ENCODE results near the gene NEGR1. TPM values are rescaled to one million over a fixed set of nuclear protein-coding genes. Genes with fewer than 3 reads are reported as not detected.

The NEGR1 gene
- polyA plus RNA-seq, 3 donors from 2014 or later = 1.7 TPM; not detected in 2

DNA sequence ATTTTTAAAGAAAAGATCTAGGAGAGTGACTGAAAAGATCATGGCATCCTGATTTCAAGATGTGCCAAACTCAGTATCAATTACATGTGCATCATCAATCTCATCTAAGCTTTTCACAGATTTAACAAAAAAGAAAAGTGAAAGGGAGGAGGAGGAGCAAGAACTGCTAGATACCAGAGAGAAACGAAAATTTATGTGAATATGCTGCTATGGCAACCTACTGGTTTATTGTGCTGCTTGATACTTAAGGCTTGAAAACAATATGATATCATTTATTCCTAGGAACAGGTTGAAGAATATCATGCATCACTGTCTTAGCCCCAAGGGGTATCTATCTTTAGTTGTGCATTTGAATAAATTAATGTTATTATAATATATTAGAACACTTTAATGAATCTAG lies 683.0 kb downstream of the NEGR1 start:
- DNase-seq = no peak
- H3K27ac Mint-ChIP-seq = no peak overlapping the region
- H3K4me3 Mint-ChIP-seq = no peak overlapping the region
- peaks cover 3 to 33% (median 11%) of the 10 kb centered on the region in 6 donors for H3K9me3 Mint-ChIP-seq
- no peaks in the 10 kb centered on the region for H3K36me3 Mint-ChIP-seq
- peaks cover 0 to 2% (median 2%) of the 10 kb centered on the region in 3 donors for H3K27me3 Mint-ChIP-seq (ENCODE audit: low read depth in 3 of 3)
- H3K4me1 Mint-ChIP-seq = no peaks in the 10 kb centered on the region

- Mint-ChIP-seq H3K36me3 (no peaks in the 10 kb centered on the region), H3K4me1 (no peaks in the 10 kb centered on the region), H3K27ac (no peak overlapping the region), H3K27me3 (ENCODE audit: low read depth in 3 of 3) (peaks cover 0 to 2% (median 0%) of the 10 kb centered on the region in 3 donors), H3K4me3 (no peak overlapping the region), H3K9me3 (peaks cover 0 to 12% (median 5%) of the 10 kb centered on the region in 6 donors)
- DNase-seq = no peak
These were observed 688.8 kb downstream of the NEGR1 start for GRCh38 chr1:71593523-71593922.

DNA sequence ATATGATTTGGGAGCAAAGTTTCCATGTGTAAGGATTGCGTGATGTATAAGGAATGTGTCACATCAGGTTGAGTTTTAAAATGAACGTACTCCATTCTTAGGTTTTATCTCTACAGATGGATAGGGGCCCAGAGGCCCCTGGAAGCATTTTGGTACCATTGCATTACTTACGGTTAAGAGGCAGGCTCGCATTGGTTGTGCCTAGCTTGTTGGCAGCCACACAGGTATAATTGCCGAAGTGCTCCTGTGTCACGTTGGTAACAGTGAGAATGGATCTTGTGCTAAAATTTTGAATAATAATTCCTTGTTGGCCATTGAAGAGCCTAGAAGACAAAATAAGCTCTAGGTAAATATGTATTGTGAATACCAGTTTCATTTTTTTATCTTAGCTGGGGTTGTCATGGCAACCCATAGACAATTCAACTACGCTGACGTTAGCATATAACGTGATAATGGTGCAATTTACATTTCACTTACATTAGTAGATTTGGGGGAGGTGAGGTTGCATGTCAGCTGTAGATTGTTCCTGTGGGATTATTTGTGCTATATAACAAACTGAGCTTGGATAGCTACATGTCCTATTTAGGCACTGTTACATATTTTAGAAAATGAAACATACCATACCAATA lies 689.6 kb downstream of the NEGR1 start:
- H3K27ac Mint-ChIP-seq = no peak overlapping the region
- peaks cover 0 to 2% (median 0%) of the 10 kb centered on the region in 3 donors for H3K27me3 Mint-ChIP-seq (ENCODE audit: low read depth in 3 of 3)

DNA sequence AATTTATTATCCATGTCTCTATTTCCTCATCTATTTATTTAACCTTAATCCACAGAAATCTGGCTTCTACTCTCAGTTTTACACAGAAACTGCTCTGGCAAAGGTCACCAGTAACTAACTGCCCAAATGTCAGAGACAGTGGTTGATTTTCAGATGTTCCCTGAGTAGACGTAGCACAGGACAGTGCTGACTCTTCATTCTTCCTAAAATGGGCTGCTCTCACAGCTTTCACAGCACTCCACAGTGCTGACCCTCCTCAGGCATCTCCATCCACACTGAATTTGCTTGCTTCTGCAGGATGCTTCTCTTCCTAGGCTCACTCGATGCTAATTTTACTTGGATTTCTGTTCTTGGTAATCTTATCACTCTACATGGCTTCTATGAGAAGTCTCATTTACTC lies 693.3 kb downstream of the NEGR1 start:
- Mint-ChIP-seq H3K4me3 (no peak overlapping the region), H3K36me3 (no peaks in the 10 kb centered on the region), H3K27ac (no peak overlapping the region), H3K27me3 (ENCODE audit: low read depth in 3 of 3) (peaks cover 0 to 2% (median 0%) of the 10 kb centered on the region in 3 donors), H3K9me3 (peaks cover 0 to 9% (median 2%) of the 10 kb centered on the region in 6 donors), H3K4me1 (no peaks in the 10 kb centered on the region)
- DNase-seq = no peak

More for the DNA sequence above, 689.6 kb downstream of the NEGR1 start:
- H3K4me3 Mint-ChIP-seq = no peak overlapping the region
- H3K9me3 Mint-ChIP-seq = peaks cover 0 to 8% (median 5%) of the 10 kb centered on the region in 6 donors
- no peaks in the 10 kb centered on the region for H3K4me1 Mint-ChIP-seq
- no peaks in the 10 kb centered on the region for H3K36me3 Mint-ChIP-seq
- DNase-seq = no peak

GRCh38 chr1:71587961-71588360 lies 694.4 kb downstream of the NEGR1 start:
- DNase-seq = no peak
- no peak overlapping the region for H3K4me3 Mint-ChIP-seq
- H3K36me3 Mint-ChIP-seq = no peaks in the 10 kb centered on the region
- H3K4me1 Mint-ChIP-seq = no peaks in the 10 kb centered on the region
- no peak overlapping the region for H3K27ac Mint-ChIP-seq
- peaks cover 0 to 11% (median 3%) of the 10 kb centered on the region in 6 donors for H3K9me3 Mint-ChIP-seq
- H3K27me3 Mint-ChIP-seq (ENCODE audit: low read depth in 3 of 3) = peaks cover 0 to 2% (median 0%) of the 10 kb centered on the region in 3 donors

- DNase-seq = no peak
- Mint-ChIP-seq H3K27me3 (ENCODE audit: low read depth in 3 of 3) (peaks cover 0 to 2% (median 0%) of the 10 kb centered on the region in 3 donors), H3K9me3 (peaks cover 0 to 11% (median 3%) of the 10 kb centered on the region in 6 donors), H3K27ac (no peak overlapping the region), H3K36me3 (no peaks in the 10 kb centered on the region), H3K4me3 (no peak overlapping the region), H3K4me1 (no peaks in the 10 kb centered on the region)
These were observed 696.3 kb downstream of the NEGR1 start for GRCh38 chr1:71586030-71586429.

GRCh38 chr1:71583756-71584155 lies 698.6 kb downstream of the NEGR1 start:
- Mint-ChIP-seq H3K9me3 (peaks cover 0 to 15% (median 3%) of the 10 kb centered on the region in 6 donors), H3K4me3 (no peak overlapping the region), H3K27ac (no peak overlapping the region), H3K4me1 (no peaks in the 10 kb centered on the region), H3K36me3 (no peaks in the 10 kb centered on the region), H3K27me3 (ENCODE audit: low read depth in 3 of 3) (peaks cover 0 to 2% (median 0%) of the 10 kb centered on the region in 3 donors)
- no peak for DNase-seq

- no peak for DNase-seq
- H3K9me3 Mint-ChIP-seq = peaks cover 0 to 15% (median 3%) of the 10 kb centered on the region in 6 donors
- H3K27ac Mint-ChIP-seq = no peak overlapping the region
- H3K36me3 Mint-ChIP-seq = no peaks in the 10 kb centered on the region
- peaks cover 0 to 2% (median 0%) of the 10 kb centered on the region in 3 donors for H3K27me3 Mint-ChIP-seq (ENCODE audit: low read depth in 3 of 3)
- H3K4me1 Mint-ChIP-seq = no peaks in the 10 kb centered on the region
- H3K4me3 Mint-ChIP-seq = no peak overlapping the region
These were observed 699.7 kb downstream of the NEGR1 start for GRCh38 chr1:71582673-71583072.

DNA sequence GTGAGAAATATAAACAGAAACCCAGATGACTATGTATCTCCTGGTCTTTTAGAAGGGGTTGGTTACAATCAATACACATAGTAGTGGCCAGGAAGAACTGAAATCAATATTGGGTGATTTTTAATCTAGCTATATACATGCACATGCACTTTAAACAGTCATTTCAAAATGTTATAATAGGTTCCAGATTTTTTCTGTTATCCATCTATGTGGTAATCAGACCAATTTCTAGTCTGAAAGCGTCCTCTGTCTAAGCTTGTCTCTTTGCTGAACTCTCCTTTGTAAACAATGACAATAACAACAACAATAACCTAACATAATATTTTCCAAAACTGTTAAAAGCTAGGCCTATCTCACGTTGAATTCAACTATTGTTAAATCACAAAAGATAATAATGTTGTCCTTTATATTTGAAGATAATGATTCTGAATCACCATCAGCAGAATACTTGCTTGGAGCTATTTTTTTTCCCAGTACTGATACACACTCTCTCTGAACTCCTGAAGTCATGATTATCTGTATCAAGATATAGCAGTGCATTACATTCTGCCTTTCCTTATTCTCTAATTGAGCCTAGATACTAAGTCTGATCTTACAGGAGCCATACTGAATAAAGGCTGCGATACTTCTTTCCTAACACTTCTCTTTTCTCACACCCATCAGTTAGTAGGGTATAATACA lies 704.7 kb downstream of the NEGR1 start:
- no peak overlapping the region for H3K4me3 Mint-ChIP-seq
- H3K9me3 Mint-ChIP-seq = peaks cover 0 to 25% (median 7%) of the 10 kb centered on the region in 6 donors
- H3K36me3 Mint-ChIP-seq = no peaks in the 10 kb centered on the region
- no peak for DNase-seq
- H3K27ac Mint-ChIP-seq = no peak overlapping the region
- H3K4me1 Mint-ChIP-seq = no peaks in the 10 kb centered on the region
- H3K27me3 Mint-ChIP-seq (ENCODE audit: low read depth in 3 of 3) = peaks cover 0 to 4% (median 0%) of the 10 kb centered on the region in 3 donors

GRCh38 chr1:71572038-71572437 lies 710.3 kb downstream of the NEGR1 start:
- no peak overlapping the region for H3K27ac Mint-ChIP-seq
- no peaks in the 10 kb centered on the region for H3K36me3 Mint-ChIP-seq
- no peak for DNase-seq
- no peaks in the 10 kb centered on the region for H3K4me1 Mint-ChIP-seq
- peaks cover 0 to 4% (median 0%) of the 10 kb centered on the region in 3 donors for H3K27me3 Mint-ChIP-seq (ENCODE audit: low read depth in 3 of 3)
- peaks cover 0 to 25% (median 6%) of the 10 kb centered on the region in 6 donors for H3K9me3 Mint-ChIP-seq
- H3K4me3 Mint-ChIP-seq = no peak overlapping the region

- peaks cover 0 to 31% (median 4%) of the 10 kb centered on the region in 6 donors for H3K9me3 Mint-ChIP-seq
- no peak overlapping the region for H3K27ac Mint-ChIP-seq
- no peak overlapping the region for H3K4me3 Mint-ChIP-seq
- H3K27me3 Mint-ChIP-seq (ENCODE audit: low read depth in 3 of 3) = peaks cover 0 to 2% (median 0%) of the 10 kb centered on the region in 3 donors
- no peaks in the 10 kb centered on the region for H3K36me3 Mint-ChIP-seq
- DNase-seq = no peak
- H3K4me1 Mint-ChIP-seq = no peaks in the 10 kb centered on the region
These were observed 715.9 kb downstream of the NEGR1 start for GRCh38 chr1:71566413-71566812.

- H3K4me3 Mint-ChIP-seq = no peak overlapping the region
- no peaks in the 10 kb centered on the region for H3K4me1 Mint-ChIP-seq
- DNase-seq = no peak
- H3K36me3 Mint-ChIP-seq = no peaks in the 10 kb centered on the region
- H3K27ac Mint-ChIP-seq = no peak overlapping the region
- peaks cover 0 to 31% (median 4%) of the 10 kb centered on the region in 6 donors for H3K9me3 Mint-ChIP-seq
- peaks cover 0 to 2% (median 0%) of the 10 kb centered on the region in 3 donors for H3K27me3 Mint-ChIP-seq (ENCODE audit: low read depth in 3 of 3)
These were observed 716.5 kb downstream of the NEGR1 start for GRCh38 chr1:71565831-71566230.

GRCh38 chr1:71565262-71565661 lies 717.1 kb downstream of the NEGR1 start:
- H3K36me3 Mint-ChIP-seq = no peaks in the 10 kb centered on the region
- H3K27ac Mint-ChIP-seq = no peak overlapping the region
- no peaks in the 10 kb centered on the region for H3K4me1 Mint-ChIP-seq
- peaks cover 0 to 2% (median 0%) of the 10 kb centered on the region in 3 donors for H3K27me3 Mint-ChIP-seq (ENCODE audit: low read depth in 3 of 3)
- H3K9me3 Mint-ChIP-seq = peaks cover 0 to 31% (median 4%) of the 10 kb centered on the region in 6 donors
- no peak overlapping the region for H3K4me3 Mint-ChIP-seq
- DNase-seq = no peak

DNA sequence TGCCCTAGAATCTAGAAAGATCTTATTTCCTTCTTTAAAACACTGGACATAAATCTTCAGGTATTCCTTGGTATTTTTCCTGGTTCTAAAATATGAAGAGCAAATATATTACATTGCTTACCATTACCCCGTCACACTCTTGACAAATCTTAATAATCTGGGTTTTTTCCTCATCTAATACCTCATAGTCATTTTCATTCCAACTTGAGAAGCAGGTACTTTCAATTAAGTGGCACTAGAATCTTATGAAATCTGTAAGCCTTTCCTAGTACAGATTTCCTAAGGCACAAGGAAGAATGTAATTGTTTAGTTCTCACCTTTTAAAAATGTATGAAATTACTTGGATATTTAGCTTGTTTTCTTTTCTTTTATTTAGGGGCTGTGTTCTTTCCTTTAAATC lies 720.0 kb downstream of the NEGR1 start:
- no peak for DNase-seq
- H3K27me3 Mint-ChIP-seq (ENCODE audit: low read depth in 3 of 3) = peaks cover 0 to 2% (median 0%) of the 10 kb centered on the region in 3 donors
- no peaks in the 10 kb centered on the region for H3K4me1 Mint-ChIP-seq
- peaks cover 0 to 31% (median 2%) of the 10 kb centered on the region in 6 donors for H3K9me3 Mint-ChIP-seq
- H3K36me3 Mint-ChIP-seq = no peaks in the 10 kb centered on the region
- H3K4me3 Mint-ChIP-seq = no peak overlapping the region
- H3K27ac Mint-ChIP-seq = no peak overlapping the region
